Tibial nerve (tissue), 4 donors: ENCODE measurements around the gene NTRK2. TPM values are rescaled to one million over a fixed set of nuclear protein-coding genes. Genes with fewer than 3 reads are reported as not detected.
"Not testable (repeated sequence)": the region's sequence is repeated elsewhere in the genome, so short reads cannot be mapped to it uniquely, and the experiment has no call there.

Experiments used
- DNase-seq, 2 donors: peaks; one replicate each; pipeline ENCODE4 v3.0.0-alpha.2; 2019; ENCODE audit warnings: low spot score in 2 of 2
- H3K27ac ChIP-seq, 4 donors: fragments of 200-600 bp; sonication (generic) in 3 of 4; one replicate each; pipeline ENCODE4 v1.5.1; 2017 to 2019; ENCODE audit warnings: mild to moderate bottlenecking in 1 of 4
- H3K27me3 ChIP-seq, 2 donors: fragments of 200-600 bp; sonication (generic) in 1 of 2; one replicate each; pipeline versions ENCODE4 v1.5.1 to v1.6.0; 2017 to 2019
- H3K36me3 ChIP-seq, 3 donors: fragments of 200-600 bp; sonication (generic); one replicate each; pipeline ENCODE4 v1.5.1; 2018 to 2019
- H3K4me1 ChIP-seq, 4 donors: fragments of 200-600 bp; sonication (generic) in 3 of 4; one replicate each; pipeline ENCODE4 v1.5.1; 2017 to 2019
- H3K4me3 ChIP-seq, 4 donors: fragments of 200-600 bp; sonication (generic) in 3 of 4; one replicate each; pipeline ENCODE4 v1.5.1; 2017 to 2019; ENCODE audit warnings: mild to moderate bottlenecking in 1 of 4, moderate library complexity in 1 of 4
- H3K9me3 ChIP-seq, 4 donors: fragments of 200-600 bp; sonication (generic) in 3 of 4; one replicate each; pipeline ENCODE4 v1.5.1; 2017 to 2019
- EP300 ChIP-seq, 2 donors: sonication (generic); formaldehyde crosslinking; IDR thresholded peaks; one replicate each; pipeline ENCODE4 v1.6.1; 2017; ENCODE audit warnings: antibody characterized with exemption in 2 of 2, mild to moderate bottlenecking in 1 of 2
- POLR2A ChIP-seq, 2 donors: fragments of 450-650 bp; IDR thresholded peaks; one replicate each; pipeline ENCODE4 v1.6.1; 2017; ENCODE audit warnings: antibody characterized with exemption in 2 of 2, mild to moderate bottlenecking in 2 of 2, moderate library complexity in 2 of 2
- WGBS, 2 donors: methylation state at CpG; one replicate each; pipeline ENCODE4 v1.1.5; 2018; 5-methylcytosine and 5-hydroxymethylcytosine counted together
- total RNA-seq, 4 donors: library from RNA; depleted of rRNA; stranded (reverse); fragments of >200 nt; gene quantifications; one replicate each; pipeline ENCODE4 v1.1.0, GENCODE V29; 2016
- TF ChIP-seq, protein P1 (sequence below), 5 experiments: fragments of 200-600 bp in 3 of 5; fragments of 450-650 bp in 2 of 5; sonication (generic) in 3 of 5; IDR thresholded peaks; one replicate each; pipeline ENCODE4 v1.5.1; 2016 to 2019; ENCODE audit warnings: antibody characterized with exemption in 5 of 5, mild to moderate bottlenecking in 3 of 5, moderate library complexity in 2 of 5

Gene NTRK2
- total RNA-seq, 4 donors from 2014 or later = 46.7 to 83.4 (median 69.5) TPM

DNA sequence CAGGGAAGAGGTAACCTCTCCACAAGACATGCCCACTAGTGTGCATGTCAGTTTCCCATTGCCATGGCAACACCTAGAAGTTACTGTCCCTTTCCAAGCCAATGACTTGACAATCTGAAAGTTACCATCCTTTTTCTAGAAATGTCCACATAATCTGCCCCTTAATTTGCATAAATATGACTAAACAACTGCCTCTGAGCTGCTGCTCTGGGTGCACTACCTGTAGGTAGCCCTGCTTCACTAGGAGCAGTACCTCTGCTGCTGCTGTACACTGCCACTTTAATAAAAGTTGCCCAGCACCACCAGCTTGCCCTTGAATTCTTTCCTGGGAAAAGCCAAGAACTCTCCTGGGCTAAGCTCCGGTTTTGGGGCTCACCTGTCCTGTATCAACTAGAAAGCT lies 392.4 kb downstream of the NTRK2 start:
- no peak for TF ChIP-seq EP300 (IDR thresholded peaks at IDR 0.05)
- TF ChIP-seq, protein P1, sequence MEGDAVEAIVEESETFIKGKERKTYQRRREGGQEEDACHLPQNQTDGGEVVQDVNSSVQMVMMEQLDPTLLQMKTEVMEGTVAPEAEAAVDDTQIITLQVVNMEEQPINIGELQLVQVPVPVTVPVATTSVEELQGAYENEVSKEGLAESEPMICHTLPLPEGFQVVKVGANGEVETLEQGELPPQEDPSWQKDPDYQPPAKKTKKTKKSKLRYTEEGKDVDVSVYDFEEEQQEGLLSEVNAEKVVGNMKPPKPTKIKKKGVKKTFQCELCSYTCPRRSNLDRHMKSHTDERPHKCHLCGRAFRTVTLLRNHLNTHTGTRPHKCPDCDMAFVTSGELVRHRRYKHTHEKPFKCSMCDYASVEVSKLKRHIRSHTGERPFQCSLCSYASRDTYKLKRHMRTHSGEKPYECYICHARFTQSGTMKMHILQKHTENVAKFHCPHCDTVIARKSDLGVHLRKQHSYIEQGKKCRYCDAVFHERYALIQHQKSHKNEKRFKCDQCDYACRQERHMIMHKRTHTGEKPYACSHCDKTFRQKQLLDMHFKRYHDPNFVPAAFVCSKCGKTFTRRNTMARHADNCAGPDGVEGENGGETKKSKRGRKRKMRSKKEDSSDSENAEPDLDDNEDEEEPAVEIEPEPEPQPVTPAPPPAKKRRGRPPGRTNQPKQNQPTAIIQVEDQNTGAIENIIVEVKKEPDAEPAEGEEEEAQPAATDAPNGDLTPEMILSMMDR (IDR thresholded peaks at IDR 0.05) = no peak
- no peak for TF ChIP-seq POLR2A (IDR thresholded peaks at IDR 0.05)
- Histone ChIP-seq H3K4me1 (no peaks in the 10 kb centered on the region), H3K4me3 (no peak overlapping the region), H3K27me3 (no peaks in the 10 kb centered on the region), H3K36me3 (no peaks in the 10 kb centered on the region), H3K9me3 (no peaks in the 10 kb centered on the region), H3K27ac (no peak overlapping the region)
- no peak for DNase-seq
- WGBS, 2 donors = 64 to 90% methylated on average over 1 of the region's 1 CpG

DNA sequence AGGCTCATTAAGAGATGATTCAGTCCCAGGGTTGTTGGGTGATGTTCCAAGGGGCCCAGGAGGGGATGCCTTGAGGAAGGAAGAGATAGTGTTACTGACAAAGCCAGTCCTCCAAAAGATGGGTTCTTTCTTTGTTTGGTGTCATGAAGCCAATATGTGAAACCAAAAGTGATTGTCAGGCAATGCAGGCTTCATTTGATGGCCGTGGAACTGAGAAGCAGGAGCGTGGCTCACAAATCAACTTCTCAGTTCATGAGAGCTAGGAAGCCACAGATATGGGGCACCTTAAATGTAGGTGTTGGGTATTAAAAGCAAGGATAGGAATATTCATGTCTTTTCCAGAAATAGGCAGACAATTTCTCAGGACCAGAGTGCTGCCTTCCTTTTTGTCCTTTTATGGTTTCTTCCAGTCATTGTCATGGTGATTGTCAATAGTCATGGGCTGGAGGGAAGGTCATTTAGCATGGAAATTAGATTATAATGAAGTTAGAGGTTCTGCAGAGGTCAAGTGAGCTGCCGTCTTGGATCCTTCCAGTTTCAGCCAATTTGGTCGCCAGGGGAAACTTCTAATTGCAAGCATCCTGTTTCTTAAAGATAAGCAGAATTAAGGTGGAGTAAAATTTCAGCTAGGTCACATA lies 393.0 kb downstream of the NTRK2 start:
- TF ChIP-seq, protein P1 (IDR thresholded peaks at IDR 0.05) = no peak
- no peak for TF ChIP-seq POLR2A (IDR thresholded peaks at IDR 0.05)
- TF ChIP-seq EP300 (IDR thresholded peaks at IDR 0.05) = no peak
- DNase-seq = no peak
- 74 to 80% methylated on average over 4 of the region's 4 CpGs for WGBS, 2 donors

DNA sequence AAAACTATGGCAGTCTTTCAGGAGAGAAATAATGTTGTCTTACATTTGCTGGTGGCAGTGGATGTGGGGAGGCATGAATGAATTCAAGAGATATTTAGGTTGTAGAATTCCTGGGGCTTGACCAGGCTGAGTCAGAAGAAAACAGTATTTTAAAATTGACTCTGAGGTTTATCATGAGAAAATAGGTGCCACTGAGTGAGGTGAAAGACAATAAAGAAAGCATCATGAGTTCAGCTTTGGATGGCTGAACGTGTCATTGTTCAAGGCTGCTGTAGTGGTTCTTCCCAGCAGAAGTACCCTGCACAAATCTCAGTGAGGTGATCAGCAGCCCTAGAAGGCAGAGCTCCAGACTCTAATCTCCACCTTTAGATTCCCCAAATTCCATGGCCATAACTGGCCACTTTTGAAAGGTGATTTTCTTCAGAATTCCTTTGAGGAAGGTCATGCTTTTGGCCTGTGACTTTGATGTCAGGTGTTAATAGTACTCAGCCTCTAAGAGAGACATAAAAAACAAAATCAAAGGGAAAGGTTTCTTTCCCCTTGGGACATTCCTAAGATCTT lies 395.4 kb downstream of the NTRK2 start:
- 87 to 89% methylated on average over 1 of the region's 1 CpG for WGBS, 2 donors
- H3K4me1 ChIP-seq = no peaks in the 10 kb centered on the region
- H3K27ac ChIP-seq = no peak overlapping the region
- no peak for TF ChIP-seq POLR2A (IDR thresholded peaks at IDR 0.05)
- no peak for TF ChIP-seq EP300 (IDR thresholded peaks at IDR 0.05)
- TF ChIP-seq, protein P1 (IDR thresholded peaks at IDR 0.05) = no peak
- no peaks in the 10 kb centered on the region for H3K27me3 ChIP-seq
- DNase-seq = no peak
- H3K36me3 ChIP-seq = no peaks in the 10 kb centered on the region
- no peaks in the 10 kb centered on the region for H3K9me3 ChIP-seq
- H3K4me3 ChIP-seq = no peak overlapping the region

More for the DNA sequence above, 393.0 kb downstream of the NTRK2 start:
- Histone ChIP-seq H3K27me3 (no peaks in the 10 kb centered on the region), H3K36me3 (no peaks in the 10 kb centered on the region), H3K9me3 (no peaks in the 10 kb centered on the region), H3K4me3 (no peak overlapping the region), H3K4me1 (no peaks in the 10 kb centered on the region), H3K27ac (no peak overlapping the region)

DNA sequence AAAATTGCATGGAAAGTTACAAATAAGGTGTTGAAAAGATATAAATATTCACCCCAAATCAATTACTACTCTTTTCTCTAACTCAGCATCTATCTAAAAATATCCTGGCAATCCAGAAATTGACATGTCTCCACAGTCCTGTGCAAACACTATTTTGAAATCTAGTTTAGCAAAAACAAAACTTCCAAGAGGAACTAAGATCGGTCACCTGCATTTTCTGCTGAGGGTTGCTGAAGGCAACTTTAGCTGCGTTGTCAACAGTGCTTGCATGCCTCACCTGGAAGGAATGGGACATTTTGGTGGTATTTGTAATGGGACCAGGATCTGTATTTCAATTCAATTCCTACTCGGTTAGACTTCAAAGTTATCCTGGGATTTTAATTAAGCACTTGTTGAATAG lies 398.3 kb downstream of the NTRK2 start:
- H3K36me3 ChIP-seq = no peaks in the 10 kb centered on the region
- H3K4me3 ChIP-seq = no peak overlapping the region
- H3K27me3 ChIP-seq = no peaks in the 10 kb centered on the region
- no peaks in the 10 kb centered on the region for H3K9me3 ChIP-seq
- TF ChIP-seq POLR2A (IDR thresholded peaks at IDR 0.05) = no peak
- DNase-seq = no peak
- 86 to 92% methylated on average over 3 of the region's 3 CpGs for WGBS, 2 donors
- no peak overlapping the region for H3K27ac ChIP-seq
- H3K4me1 ChIP-seq = no peaks in the 10 kb centered on the region

DNA sequence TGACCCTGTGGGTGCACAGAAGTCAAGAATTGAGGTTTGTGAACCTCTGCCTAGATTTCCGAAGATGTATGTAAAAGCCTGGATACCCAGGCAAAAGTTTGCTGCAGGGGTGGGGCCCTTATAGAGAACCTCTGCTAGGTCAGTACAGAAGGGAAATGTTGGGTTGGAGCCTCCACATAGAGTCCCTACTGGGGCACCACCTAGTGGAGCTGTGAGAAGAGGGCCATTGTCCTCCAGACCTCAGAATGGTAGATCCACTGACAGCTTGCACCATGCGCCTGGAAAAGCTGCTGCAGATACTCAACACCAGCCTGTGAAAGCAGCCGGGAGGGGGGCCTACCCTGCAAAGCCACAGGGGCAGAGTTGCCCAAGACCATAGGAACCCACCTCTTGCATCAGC lies 399.9 kb downstream of the NTRK2 start:
- DNase-seq, H3K4me3 ChIP-seq, H3K4me1 ChIP-seq, H3K36me3 ChIP-seq, H3K27me3 ChIP-seq, H3K9me3 ChIP-seq, H3K27ac ChIP-seq: not testable (repeated sequence)
- 90 to 92% methylated on average over 2 to 3 of the region's 3 CpGs for WGBS, 2 donors
